Gastroesophageal sphincter (tissue), 3 donors: ENCODE results near the gene GSTO1.

Experiments
- CTCF ChIP-seq, 4 experiments: fragments of 200-600 bp in 2 of 4; fragments of 450-650 bp in 2 of 4; sonication (generic) in 1 of 4; IDR thresholded peaks; one replicate each; pipeline ENCODE4 v1.5.1; 2017 to 2019; ENCODE audit warnings: antibody characterized with exemption in 4 of 4, mild to moderate bottlenecking in 2 of 4, moderate library complexity in 2 of 4
- EP300 ChIP-seq: sonication (generic); formaldehyde crosslinking; IDR thresholded peaks from one replicate; pipeline ENCODE4 v1.6.1; 2017; ENCODE audit warnings: antibody characterized with exemption, mild to moderate bottlenecking
- POLR2A ChIP-seq, 2 donors: fragments of 450-650 bp; IDR thresholded peaks; one replicate each; pipeline ENCODE4 v1.6.1; 2017; ENCODE audit warnings: antibody characterized with exemption in 2 of 2, mild to moderate bottlenecking in 2 of 2, moderate library complexity in 1 of 2
- POLR2AphosphoS5 ChIP-seq: sonication (generic); formaldehyde crosslinking; IDR thresholded peaks from one replicate; pipeline ENCODE4 v1.6.1; 2017; ENCODE audit warnings: antibody characterized with exemption

- no peak for TF ChIP-seq CTCF (IDR thresholded peaks at IDR 0.05)
- no peak for TF ChIP-seq POLR2AphosphoS5
- no peak for TF ChIP-seq POLR2A (IDR thresholded peaks at IDR 0.05)
- TF ChIP-seq EP300, result no peak
Observed at GRCh38 chr10:104246976-104247375, 7.7 kb upstream of the GSTO1 start.
